Stimulated activated naive CD8-positive, alpha-beta T cell treated with anti-CD3 and anti-CD28 coated beads, Interleukin-15, Interleukin-2, amounts not matched to agents 100 ng/mL and 50 ng/mL, for 24 hours (primary cell): ENCODE data around the gene IGF2BP3.

Experiments
- H3K27ac Mint-ChIP-seq: one replicate; pipeline ENCODE4 v1.8.0; 2021; ENCODE audit warnings: mild to moderate bottlenecking, mixed read lengths
- H3K27me3 Mint-ChIP-seq: one replicate; pipeline ENCODE4 v1.8.0; 2021; ENCODE audit warnings: mixed read lengths
- H3K36me3 Mint-ChIP-seq: one replicate; pipeline ENCODE4 v1.8.0; 2021; ENCODE audit warnings: low read depth, mixed read lengths
- H3K4me1 Mint-ChIP-seq: one replicate; pipeline ENCODE4 v1.8.0; 2021; ENCODE audit warnings: low read depth, mixed read lengths
- H3K4me3 Mint-ChIP-seq: one replicate; pipeline ENCODE4 v1.8.0; 2021; ENCODE audit warnings: mild to moderate bottlenecking, mixed read lengths
- H3K9me3 Mint-ChIP-seq: one replicate; pipeline ENCODE4 v1.8.0; 2021; ENCODE audit warnings: mixed read lengths

The IGF2BP3 gene

GRCh38 chr7:23277359-23277989, 192.8 kb downstream of the IGF2BP3 start:
- Mint-ChIP-seq H3K36me3 (no peaks in the 10 kb centered on the region), H3K4me3 (no peak overlapping the region), H3K27ac (no peak overlapping the region), H3K4me1 (peaks cover 10% of the 10 kb centered on the region), H3K27me3 (peaks cover under 1% of the 10 kb centered on the region), H3K9me3 (no peaks in the 10 kb centered on the region)

GRCh38 chr7:23276947-23277346, 193.3 kb downstream of the IGF2BP3 start:
- H3K9me3 Mint-ChIP-seq = no peaks in the 10 kb centered on the region
- peaks cover 5% of the 10 kb centered on the region for H3K27me3 Mint-ChIP-seq
- peaks cover 10% of the 10 kb centered on the region for H3K4me1 Mint-ChIP-seq
- no peaks in the 10 kb centered on the region for H3K36me3 Mint-ChIP-seq
- H3K27ac Mint-ChIP-seq = no peak overlapping the region
- no peak overlapping the region for H3K4me3 Mint-ChIP-seq

GRCh38 chr7:23276376-23276775, 193.9 kb downstream of the IGF2BP3 start:
- Mint-ChIP-seq H3K9me3 (no peaks in the 10 kb centered on the region), H3K27ac (no peak overlapping the region), H3K4me1 (peaks cover 10% of the 10 kb centered on the region), H3K36me3 (no peaks in the 10 kb centered on the region), H3K4me3 (no peak overlapping the region), H3K27me3 (peaks cover 5% of the 10 kb centered on the region)

- Mint-ChIP-seq H3K4me1 (peaks cover 10% of the 10 kb centered on the region), H3K4me3 (no peak overlapping the region), H3K27me3 (peaks cover 5% of the 10 kb centered on the region), H3K36me3 (no peaks in the 10 kb centered on the region), H3K9me3 (no peaks in the 10 kb centered on the region), H3K27ac (no peak overlapping the region)
These were observed 194.4 kb downstream of the IGF2BP3 start for GRCh38 chr7:23275912-23276311.

- peaks cover 5% of the 10 kb centered on the region for H3K27me3 Mint-ChIP-seq
- no peaks in the 10 kb centered on the region for H3K36me3 Mint-ChIP-seq
- no peaks in the 10 kb centered on the region for H3K9me3 Mint-ChIP-seq
- H3K4me1 Mint-ChIP-seq = peaks cover 10% of the 10 kb centered on the region
- peak overlapping the region; percentile 62 for H3K4me3 Mint-ChIP-seq
- H3K27ac Mint-ChIP-seq = peak overlapping the region; percentile 3
These were observed 197.1 kb downstream of the IGF2BP3 start for GRCh38 chr7:23273141-23273599.

GRCh38 chr7:23272275-23272674, 198.0 kb downstream of the IGF2BP3 start:
- H3K27me3 Mint-ChIP-seq = peaks cover 5% of the 10 kb centered on the region
- no peak overlapping the region for H3K4me3 Mint-ChIP-seq
- H3K4me1 Mint-ChIP-seq = peaks cover 10% of the 10 kb centered on the region
- no peaks in the 10 kb centered on the region for H3K36me3 Mint-ChIP-seq
- H3K27ac Mint-ChIP-seq = no peak overlapping the region
- H3K9me3 Mint-ChIP-seq = no peaks in the 10 kb centered on the region

GRCh38 chr7:23268746-23269145, 201.5 kb downstream of the IGF2BP3 start:
- Mint-ChIP-seq H3K4me3 (no peak overlapping the region), H3K36me3 (no peaks in the 10 kb centered on the region), H3K27ac (no peak overlapping the region), H3K27me3 (peaks cover 5% of the 10 kb centered on the region), H3K4me1 (peaks cover 10% of the 10 kb centered on the region), H3K9me3 (no peaks in the 10 kb centered on the region)

GRCh38 chr7:23268167-23268566, 202.1 kb downstream of the IGF2BP3 start:
- peaks cover 4% of the 10 kb centered on the region for H3K4me1 Mint-ChIP-seq
- H3K27me3 Mint-ChIP-seq = peaks cover 5% of the 10 kb centered on the region
- no peak overlapping the region for H3K27ac Mint-ChIP-seq
- H3K9me3 Mint-ChIP-seq = no peaks in the 10 kb centered on the region
- H3K36me3 Mint-ChIP-seq = no peaks in the 10 kb centered on the region
- no peak overlapping the region for H3K4me3 Mint-ChIP-seq

GRCh38 chr7:23267357-23267756, 202.9 kb downstream of the IGF2BP3 start:
- Mint-ChIP-seq H3K27ac (no peak overlapping the region), H3K4me3 (no peak overlapping the region), H3K27me3 (peaks cover 3% of the 10 kb centered on the region), H3K4me1 (no peaks in the 10 kb centered on the region), H3K9me3 (no peaks in the 10 kb centered on the region), H3K36me3 (no peaks in the 10 kb centered on the region)

- Mint-ChIP-seq H3K4me3 (no peak overlapping the region), H3K4me1 (no peaks in the 10 kb centered on the region), H3K36me3 (no peaks in the 10 kb centered on the region), H3K27ac (no peak overlapping the region), H3K9me3 (no peaks in the 10 kb centered on the region), H3K27me3 (no peaks in the 10 kb centered on the region)
These were observed 203.4 kb downstream of the IGF2BP3 start for GRCh38 chr7:23266918-23267317.

GRCh38 chr7:23264916-23265458, 205.3 kb downstream of the IGF2BP3 start:
- no peaks in the 10 kb centered on the region for H3K36me3 Mint-ChIP-seq
- H3K27ac Mint-ChIP-seq = no peak overlapping the region
- no peaks in the 10 kb centered on the region for H3K4me1 Mint-ChIP-seq
- H3K4me3 Mint-ChIP-seq = no peak overlapping the region
- H3K9me3 Mint-ChIP-seq = no peaks in the 10 kb centered on the region
- H3K27me3 Mint-ChIP-seq = no peaks in the 10 kb centered on the region

- Mint-ChIP-seq H3K36me3 (no peaks in the 10 kb centered on the region), H3K27me3 (peaks cover 12% of the 10 kb centered on the region), H3K4me1 (no peaks in the 10 kb centered on the region), H3K27ac (no peak overlapping the region), H3K9me3 (no peaks in the 10 kb centered on the region), H3K4me3 (no peak overlapping the region)
These were observed 208.3 kb downstream of the IGF2BP3 start for GRCh38 chr7:23261843-23262452.

- Mint-ChIP-seq H3K36me3 (no peaks in the 10 kb centered on the region), H3K9me3 (no peaks in the 10 kb centered on the region), H3K4me1 (no peaks in the 10 kb centered on the region), H3K4me3 (no peak overlapping the region), H3K27me3 (peaks cover 23% of the 10 kb centered on the region), H3K27ac (no peak overlapping the region)
These were observed 209.9 kb downstream of the IGF2BP3 start for GRCh38 chr7:23260371-23260770.
